HCT116 (cell line): ENCODE data around the gene SIGMAR1. TPM values are rescaled to one million over a fixed set of nuclear protein-coding genes. Genes with fewer than 3 reads are reported as not detected.

Experiments used
- ATAC-seq: fragments of 200-7000 bp; cut with Tn5 transposase; 2 replicates; pipeline ENCODE4 v1.9.1; 2020; ENCODE audit warnings: mild to moderate bottlenecking, moderate library complexity
- BruUV-seq: library from RNA; stranded (reverse); fragments of 400-500 nt; replicated peaks from 2 replicates; lab custom pipeline; 2021; lab: Mats Ljungman, UMichigan
- CTCF ChIA-PET: fragments of 300-600 bp; sonication (Branson Sonifier 250); formaldehyde crosslinking; loops from one replicate; lab custom pipeline; 2021; ENCODE audit warnings: antibody characterized with exemption; lab: Charles Lee
- POLR2A ChIA-PET: fragments of 300-600, 350-600 bp; sonication (Branson Sonifier 250); formaldehyde crosslinking; loops from one replicate; lab custom pipeline; 2021; ENCODE audit warnings: antibody characterized with exemption; lab: Charles Lee
- RAD21 ChIA-PET, 2 experiments: fragments of 300-600 bp; sonication (Branson Sonifier 250); formaldehyde crosslinking; loops; one replicate each; lab custom pipeline; 2023; ENCODE audit warnings: low total read pairs in 2 of 2; ENCODE audit not compliant: uncharacterized antibody in 2 of 2, unreplicated experiment in 2 of 2, low non-redundant PET in 1 of 2; lab: Charles Lee
- DNase-seq: peaks from one replicate; pipeline ENCODE4 v3.0.0-alpha.2; 2010; ENCODE audit warnings: low read depth, low spot score
- H2AFZ ChIP-seq: fragments of 200-600 bp; shearing (Covaris generic), sonication (generic); 2 replicates; pipeline ENCODE4 v1.6.1; 2017; ENCODE audit warnings: low read depth, mixed run types, mixed read lengths, antibody characterized with exemption, low read length; ENCODE audit not compliant: poor library complexity, severe bottlenecking
- H3K27ac ChIP-seq: 2 replicates; pipeline ENCODE4 v1.5.1; 2012; ENCODE audit warnings: low read depth, low read length
- H3K27me3 ChIP-seq: fragments of 200-600 bp; sonication (generic); 2 replicates; pipeline ENCODE4 v1.6.1; 2016; ENCODE audit warnings: mixed run types, low read length, mixed read lengths; ENCODE audit not compliant: insufficient read depth
- H3K36me3 ChIP-seq, 2 experiments: fragments of 200-500 bp in 1 of 2; fragments of 200-600 bp in 1 of 2; sonication (Bioruptor generic) in 1 of 2; sonication (generic) in 1 of 2; 2 replicates each; pipeline versions ENCODE4 v1.5.1 to v1.6.1; 2014 to 2016; ENCODE audit warnings: low read length in 2 of 2, inconsistent platforms in 1 of 2, mixed read lengths in 1 of 2, mixed run types in 1 of 2; ENCODE audit not compliant: insufficient read depth in 2 of 2, control insufficient read depth in 1 of 2
- H3K4me1 ChIP-seq, 2 experiments: fragments of 200-600 bp in 1 of 2; sonication (generic) in 1 of 2; 2 replicates each; pipeline versions ENCODE4 v1.5.1 to v1.6.1; 2012 to 2017; ENCODE audit warnings: low read length in 2 of 2, inconsistent platforms in 1 of 2, mild to moderate bottlenecking in 1 of 2, mixed read lengths in 1 of 2, mixed run types in 1 of 2, moderate library complexity in 1 of 2; ENCODE audit not compliant: insufficient read depth in 2 of 2, control insufficient read depth in 1 of 2
- H3K4me2 ChIP-seq: fragments of 200-600 bp; sonication (generic); 2 replicates; pipeline ENCODE4 v1.6.1; 2017; ENCODE audit warnings: mixed run types, low read length, mixed read lengths
- H3K4me3 ChIP-seq, 2 experiments: fragments of 200-600 bp in 1 of 2; sonication (generic) in 1 of 2; replicated peaks in 1 of 2; 2 replicates each; pipeline ENCODE4 v1.5.1; 2011 to 2016; ENCODE audit warnings: low read length in 2 of 2, control low read depth in 1 of 2, low read depth in 1 of 2, mild to moderate bottlenecking in 1 of 2, mixed read lengths in 1 of 2, mixed run types in 1 of 2
- H3K79me2 ChIP-seq: fragments of 200-600 bp; sonication (generic); 2 replicates; pipeline ENCODE4 v1.6.1; 2017; ENCODE audit warnings: mild to moderate bottlenecking, mixed run types, low read length, moderate library complexity, mixed read lengths; ENCODE audit not compliant: insufficient read depth
- H3K9ac ChIP-seq: fragments of 200-600 bp; sonication (generic); 2 replicates; pipeline ENCODE4 v1.6.1; 2016; ENCODE audit warnings: low read length, mixed read lengths
- H3K9me2 ChIP-seq: fragments of 200-600 bp; sonication (generic), shearing (Covaris generic); 2 replicates; pipeline ENCODE4 v1.6.1; 2017; ENCODE audit warnings: mixed run types, mild to moderate bottlenecking, moderate library complexity; ENCODE audit not compliant: insufficient read depth
- H3K9me3 ChIP-seq, 2 experiments: fragments of 200-500 bp in 1 of 2; fragments of 200-600 bp in 1 of 2; sonication (Bioruptor generic) in 1 of 2; sonication (generic) in 1 of 2; 2 replicates each; pipeline ENCODE4 v1.6.1; 2014 to 2017; ENCODE audit warnings: low read length in 2 of 2, mixed read lengths in 2 of 2, inconsistent platforms in 1 of 2, low read depth in 1 of 2, mild to moderate bottlenecking in 1 of 2, mixed run types in 1 of 2, moderate library complexity in 1 of 2; ENCODE audit not compliant: control insufficient read depth in 1 of 2, insufficient read depth in 1 of 2
- H4K20me1 ChIP-seq: fragments of 200-600 bp; sonication (generic), shearing (Covaris generic); 2 replicates; pipeline ENCODE4 v1.6.1; 2017; ENCODE audit warnings: mixed run types, mild to moderate bottlenecking, moderate library complexity; ENCODE audit not compliant: insufficient read depth
- ATF3 ChIP-seq: IDR thresholded peaks from 2 replicates; pipeline ENCODE4 v1.6.1; 2012
- CEBPB ChIP-seq: IDR thresholded peaks from 2 replicates; pipeline ENCODE4 v1.6.1; 2012; ENCODE audit warnings: low read depth
- ELF1 ChIP-seq: IDR thresholded peaks from 2 replicates; pipeline ENCODE4 v1.6.1; 2012; ENCODE audit warnings: low read depth, borderline replicate concordance
- EZH2phosphoT487 ChIP-seq: fragments of 200-600 bp; IDR thresholded peaks from 2 replicates; pipeline ENCODE4 v1.6.1; 2018; ENCODE audit warnings: antibody characterized with exemption, borderline replicate concordance
- FOSL1 ChIP-seq: IDR thresholded peaks from 2 replicates; pipeline ENCODE4 v1.6.1; 2012; ENCODE audit warnings: low read depth
- JUND ChIP-seq: IDR thresholded peaks from 2 replicates; pipeline ENCODE4 v1.6.1; 2012
- POLR2AphosphoS5 ChIP-seq: IDR thresholded peaks from 2 replicates; pipeline ENCODE4 v1.6.1; 2011; ENCODE audit warnings: mild to moderate bottlenecking, low read depth, low read length, moderate library complexity
- RAD21 ChIP-seq: IDR thresholded peaks from 2 replicates; pipeline ENCODE4 v1.6.1; 2012; ENCODE audit warnings: low read depth, mild to moderate bottlenecking
- SP1 ChIP-seq: IDR thresholded peaks from 2 replicates; pipeline ENCODE4 v1.6.1; 2012; ENCODE audit warnings: low read depth
- SRF ChIP-seq: IDR thresholded peaks from 2 replicates; pipeline ENCODE4 v1.6.1; 2012; ENCODE audit warnings: low read depth
- TCF7L2 ChIP-seq: IDR thresholded peaks from 2 replicates; pipeline ENCODE4 v1.7.0; 2011; ENCODE audit warnings: borderline replicate concordance, inconsistent platforms; ENCODE audit not compliant: insufficient read depth, insufficient read length; ENCODE audit errors: extremely low read depth
- YY1 ChIP-seq: IDR thresholded peaks from 2 replicates; pipeline ENCODE4 v1.6.1; 2011; ENCODE audit warnings: low read length, low read depth, moderate library complexity, mild to moderate bottlenecking; ENCODE audit not compliant: insufficient replicate concordance; ENCODE audit errors: extremely low read depth
- ZFX ChIP-seq: fragments of 450-650 bp; IDR thresholded peaks from 2 replicates; pipeline ENCODE4 v1.6.1; 2017
- ZNF274 ChIP-seq: fragments of 200-500 bp; sonication (Bioruptor generic); IDR thresholded peaks from 2 replicates; pipeline ENCODE4 v1.6.1; 2014; ENCODE audit warnings: mild to moderate bottlenecking, low read depth, low read length, inconsistent platforms
- intact Hi-C: fragments of 100-400 bp; cut with micrococcal nuclease; formaldehyde crosslinking; loops from 2 replicates; pipeline ENCODE4 v1.10.0; 2022
- total RNA-seq: library from RNA; stranded (reverse); gene quantifications from one replicate; pipeline ENCODE4 v1.2.1, GENCODE V29; 2021; ENCODE audit not compliant: unreplicated experiment
- TF ChIP-seq, protein P1 (sequence below), 3 experiments: fragments of 200-600 bp in 1 of 3; sonication (generic) in 1 of 3; IDR thresholded peaks in 2 of 3; conservative IDR thresholded peaks in 1 of 3; 2 replicates each; pipeline ENCODE4 v1.5.1; 2012 to 2017; ENCODE audit warnings: low read depth in 2 of 3, low read length in 2 of 3, antibody characterized with exemption in 1 of 3, borderline replicate concordance in 1 of 3, control low read depth in 1 of 3, mild to moderate bottlenecking in 1 of 3, mixed read lengths in 1 of 3, mixed run types in 1 of 3, moderate library complexity in 1 of 3; ENCODE audit not compliant: insufficient read depth in 1 of 3
- TF ChIP-seq, protein P2 (sequence below): IDR thresholded peaks from 2 replicates; pipeline ENCODE4 v1.6.1; 2012
- TF ChIP-seq, protein P3 (sequence below): IDR thresholded peaks from 2 replicates; pipeline ENCODE4 v1.6.1; 2011; ENCODE audit warnings: mild to moderate bottlenecking, low read length, moderate library complexity; ENCODE audit not compliant: insufficient replicate concordance; ENCODE audit errors: extremely low read depth
- TF ChIP-seq, protein P4 (sequence below): IDR thresholded peaks from 2 replicates; pipeline ENCODE4 v1.6.1; 2012; ENCODE audit warnings: low read depth

Gene SIGMAR1
- total RNA-seq, 1 experiment from 2014 or later, result 109 TPM

DNA sequence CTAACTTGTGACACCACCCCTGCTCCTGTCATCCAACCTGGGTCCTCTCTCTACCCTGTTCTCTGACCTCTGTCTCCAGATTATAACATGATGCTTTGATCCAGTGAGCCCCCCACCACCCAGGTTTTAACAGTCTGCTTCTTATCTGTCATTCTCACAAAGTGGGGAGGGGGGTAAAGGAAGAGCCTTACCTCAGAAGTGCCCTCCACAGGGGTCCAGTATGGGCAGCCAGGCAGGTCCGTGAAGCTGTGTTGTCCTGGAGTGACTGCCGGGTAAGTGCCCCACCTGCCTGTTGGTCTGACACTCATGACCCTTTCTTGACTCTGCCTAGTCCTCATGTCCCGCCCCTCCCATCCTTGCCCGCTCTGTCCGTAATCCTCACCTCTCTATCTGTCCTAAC is 17.8 kb upstream of the SIGMAR1 start:
- no TSS peak for BruUV-seq
- ATAC-seq (no peak), DNase-seq (no peak)
- peaks cover 15 to 40% of the 10 kb centered on the region in 2 experiments for H3K4me1 ChIP-seq
- intact Hi-C loops, result no loop called here
- H3K79me2 ChIP-seq, result no peaks in the 10 kb centered on the region
- H2AFZ ChIP-seq, result no peak overlapping the region
- H3K36me3 ChIP-seq, result no peaks in the 10 kb centered on the region
- H3K4me2 ChIP-seq, result no peak overlapping the region
- H3K4me3 ChIP-seq, result no peak overlapping the region
- no peak overlapping the region for H3K9ac ChIP-seq
- TF ChIP-seq, protein P1, sequence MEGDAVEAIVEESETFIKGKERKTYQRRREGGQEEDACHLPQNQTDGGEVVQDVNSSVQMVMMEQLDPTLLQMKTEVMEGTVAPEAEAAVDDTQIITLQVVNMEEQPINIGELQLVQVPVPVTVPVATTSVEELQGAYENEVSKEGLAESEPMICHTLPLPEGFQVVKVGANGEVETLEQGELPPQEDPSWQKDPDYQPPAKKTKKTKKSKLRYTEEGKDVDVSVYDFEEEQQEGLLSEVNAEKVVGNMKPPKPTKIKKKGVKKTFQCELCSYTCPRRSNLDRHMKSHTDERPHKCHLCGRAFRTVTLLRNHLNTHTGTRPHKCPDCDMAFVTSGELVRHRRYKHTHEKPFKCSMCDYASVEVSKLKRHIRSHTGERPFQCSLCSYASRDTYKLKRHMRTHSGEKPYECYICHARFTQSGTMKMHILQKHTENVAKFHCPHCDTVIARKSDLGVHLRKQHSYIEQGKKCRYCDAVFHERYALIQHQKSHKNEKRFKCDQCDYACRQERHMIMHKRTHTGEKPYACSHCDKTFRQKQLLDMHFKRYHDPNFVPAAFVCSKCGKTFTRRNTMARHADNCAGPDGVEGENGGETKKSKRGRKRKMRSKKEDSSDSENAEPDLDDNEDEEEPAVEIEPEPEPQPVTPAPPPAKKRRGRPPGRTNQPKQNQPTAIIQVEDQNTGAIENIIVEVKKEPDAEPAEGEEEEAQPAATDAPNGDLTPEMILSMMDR (IDR thresholded peaks at IDR 0.05 in 2 of 3, conservative IDR thresholded peaks at IDR 0.05 in 1 of 3; ENCODE audit: borderline replicate concordance in 1 of 3, insufficient read depth in 1 of 3, low read depth in 2 of 3, low read length in 2 of 3), result no peak
- no peak for TF ChIP-seq SP1
- no peak for TF ChIP-seq ELF1
- TF ChIP-seq POLR2AphosphoS5, result no peak
- TF ChIP-seq ZFX, result no peak
- no peak for TF ChIP-seq FOSL1
- TF ChIP-seq YY1, result no peak
- TF ChIP-seq ATF3, result no peak
- TF ChIP-seq, protein P2, sequence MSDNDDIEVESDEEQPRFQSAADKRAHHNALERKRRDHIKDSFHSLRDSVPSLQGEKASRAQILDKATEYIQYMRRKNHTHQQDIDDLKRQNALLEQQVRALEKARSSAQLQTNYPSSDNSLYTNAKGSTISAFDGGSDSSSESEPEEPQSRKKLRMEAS, result no peak
- no peak for TF ChIP-seq TCF7L2
- TF ChIP-seq EZH2phosphoT487, result no peak
- TF ChIP-seq JUND, result no peak
- TF ChIP-seq RAD21, result no peak
- TF ChIP-seq, protein P3, sequence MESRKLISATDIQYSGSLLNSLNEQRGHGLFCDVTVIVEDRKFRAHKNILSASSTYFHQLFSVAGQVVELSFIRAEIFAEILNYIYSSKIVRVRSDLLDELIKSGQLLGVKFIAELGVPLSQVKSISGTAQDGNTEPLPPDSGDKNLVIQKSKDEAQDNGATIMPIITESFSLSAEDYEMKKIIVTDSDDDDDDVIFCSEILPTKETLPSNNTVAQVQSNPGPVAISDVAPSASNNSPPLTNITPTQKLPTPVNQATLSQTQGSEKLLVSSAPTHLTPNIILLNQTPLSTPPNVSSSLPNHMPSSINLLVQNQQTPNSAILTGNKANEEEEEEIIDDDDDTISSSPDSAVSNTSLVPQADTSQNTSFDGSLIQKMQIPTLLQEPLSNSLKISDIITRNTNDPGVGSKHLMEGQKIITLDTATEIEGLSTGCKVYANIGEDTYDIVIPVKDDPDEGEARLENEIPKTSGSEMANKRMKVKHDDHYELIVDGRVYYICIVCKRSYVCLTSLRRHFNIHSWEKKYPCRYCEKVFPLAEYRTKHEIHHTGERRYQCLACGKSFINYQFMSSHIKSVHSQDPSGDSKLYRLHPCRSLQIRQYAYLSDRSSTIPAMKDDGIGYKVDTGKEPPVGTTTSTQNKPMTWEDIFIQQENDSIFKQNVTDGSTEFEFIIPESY, result no peak
- TF ChIP-seq SRF, result no peak
- TF ChIP-seq ZNF274, result no peak
- TF ChIP-seq, protein P4, sequence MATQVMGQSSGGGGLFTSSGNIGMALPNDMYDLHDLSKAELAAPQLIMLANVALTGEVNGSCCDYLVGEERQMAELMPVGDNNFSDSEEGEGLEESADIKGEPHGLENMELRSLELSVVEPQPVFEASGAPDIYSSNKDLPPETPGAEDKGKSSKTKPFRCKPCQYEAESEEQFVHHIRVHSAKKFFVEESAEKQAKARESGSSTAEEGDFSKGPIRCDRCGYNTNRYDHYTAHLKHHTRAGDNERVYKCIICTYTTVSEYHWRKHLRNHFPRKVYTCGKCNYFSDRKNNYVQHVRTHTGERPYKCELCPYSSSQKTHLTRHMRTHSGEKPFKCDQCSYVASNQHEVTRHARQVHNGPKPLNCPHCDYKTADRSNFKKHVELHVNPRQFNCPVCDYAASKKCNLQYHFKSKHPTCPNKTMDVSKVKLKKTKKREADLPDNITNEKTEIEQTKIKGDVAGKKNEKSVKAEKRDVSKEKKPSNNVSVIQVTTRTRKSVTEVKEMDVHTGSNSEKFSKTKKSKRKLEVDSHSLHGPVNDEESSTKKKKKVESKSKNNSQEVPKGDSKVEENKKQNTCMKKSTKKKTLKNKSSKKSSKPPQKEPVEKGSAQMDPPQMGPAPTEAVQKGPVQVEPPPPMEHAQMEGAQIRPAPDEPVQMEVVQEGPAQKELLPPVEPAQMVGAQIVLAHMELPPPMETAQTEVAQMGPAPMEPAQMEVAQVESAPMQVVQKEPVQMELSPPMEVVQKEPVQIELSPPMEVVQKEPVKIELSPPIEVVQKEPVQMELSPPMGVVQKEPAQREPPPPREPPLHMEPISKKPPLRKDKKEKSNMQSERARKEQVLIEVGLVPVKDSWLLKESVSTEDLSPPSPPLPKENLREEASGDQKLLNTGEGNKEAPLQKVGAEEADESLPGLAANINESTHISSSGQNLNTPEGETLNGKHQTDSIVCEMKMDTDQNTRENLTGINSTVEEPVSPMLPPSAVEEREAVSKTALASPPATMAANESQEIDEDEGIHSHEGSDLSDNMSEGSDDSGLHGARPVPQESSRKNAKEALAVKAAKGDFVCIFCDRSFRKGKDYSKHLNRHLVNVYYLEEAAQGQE, result no peak
- TF ChIP-seq CEBPB, result no peak
- no peaks in the 10 kb centered on the region for H3K27me3 ChIP-seq
- RAD21 ChIA-PET, result no interaction called here
- CTCF ChIA-PET, result no interaction called here
- POLR2A ChIA-PET, result no interaction called here
- no peak overlapping the region for H3K27ac ChIP-seq
- no peaks in the 10 kb centered on the region for H3K9me3 ChIP-seq
- H3K9me2 ChIP-seq, result no peaks in the 10 kb centered on the region
- no peaks in the 10 kb centered on the region for H4K20me1 ChIP-seq
